HFFc6 (cell line): ENCODE results near the gene UNC80. TPM values are rescaled to one million over a fixed set of nuclear protein-coding genes. Genes with fewer than 3 reads are reported as not detected.

Experiments
- DNase-seq: peaks from one replicate; pipeline ENCODE4 v3.0.0-alpha.2; 2018
- H3K27ac Mint-ChIP-seq: 2 replicates; pipeline ENCODE4 v1.8.0; 2020; ENCODE audit warnings: mild to moderate bottlenecking, mixed read lengths
- H3K27me3 Mint-ChIP-seq: 2 replicates; pipeline ENCODE4 v1.8.0; 2021; ENCODE audit warnings: mild to moderate bottlenecking, moderate library complexity, mixed read lengths; ENCODE audit not compliant: insufficient read depth
- H3K36me3 Mint-ChIP-seq: 2 replicates; pipeline ENCODE4 v1.8.0; 2021; ENCODE audit warnings: low read depth, mixed read lengths
- H3K4me1 Mint-ChIP-seq: 2 replicates; pipeline ENCODE4 v1.8.0; 2020; ENCODE audit warnings: low read depth, mixed read lengths
- H3K4me3 Mint-ChIP-seq: 2 replicates; pipeline ENCODE4 v1.8.0; 2020; ENCODE audit warnings: mild to moderate bottlenecking, moderate library complexity, mixed read lengths
- H3K9me3 Mint-ChIP-seq: 2 replicates; pipeline ENCODE4 v1.8.0; 2020; ENCODE audit warnings: mild to moderate bottlenecking, mixed read lengths
- total RNA-seq, 6 experiments: library from RNA; stranded (reverse); fragmentation: NEBNext Ultra II Directional; extraction: Animal tissue kit (Norgen Biotek cat#: 25700); gene quantifications; 2 replicates in 1 of 6; 3 replicates in 5 of 6; pipeline ENCODE4 v1.2.3, GENCODE V29; 2021
- TF ChIP-seq, protein P1 (sequence below): fragments of 200-600 bp; sonication (generic); IDR thresholded peaks from 2 replicates; pipeline ENCODE4 v1.5.0; 2021; ENCODE audit warnings: antibody characterized with exemption, mild to moderate bottlenecking

The UNC80 gene
- total RNA-seq, 6 experiments from 2014 or later = not detected

DNA sequence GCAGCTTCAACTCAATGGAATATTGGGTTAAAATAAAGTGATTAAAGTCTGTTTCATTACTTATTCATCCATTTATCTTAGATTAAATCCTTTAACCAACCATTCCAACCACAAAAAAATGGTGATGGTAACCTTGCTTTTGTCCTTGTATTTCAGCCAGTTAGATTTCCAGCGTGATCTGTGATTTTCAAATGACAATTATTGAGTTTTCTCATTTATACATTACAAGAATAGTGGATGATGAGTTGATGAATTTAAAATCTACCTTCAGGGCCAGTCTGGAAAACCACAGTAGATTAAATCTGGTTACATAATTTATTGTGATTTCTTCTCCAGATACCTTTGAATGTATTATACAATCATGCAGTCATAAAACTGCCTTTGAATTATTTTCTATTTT lies 29.7 kb upstream of the UNC80 start:
- Mint-ChIP-seq H3K36me3 (no peaks in the 10 kb centered on the region), H3K9me3 (peaks cover 8% of the 10 kb centered on the region; the same call in 1 of the 2 replicates), H3K27me3 (peaks cover 2% of the 10 kb centered on the region), H3K4me1 (no peaks in the 10 kb centered on the region), H3K27ac (no peak overlapping the region), H3K4me3 (no peak overlapping the region)
- no peak for DNase-seq
- TF ChIP-seq, protein P1, sequence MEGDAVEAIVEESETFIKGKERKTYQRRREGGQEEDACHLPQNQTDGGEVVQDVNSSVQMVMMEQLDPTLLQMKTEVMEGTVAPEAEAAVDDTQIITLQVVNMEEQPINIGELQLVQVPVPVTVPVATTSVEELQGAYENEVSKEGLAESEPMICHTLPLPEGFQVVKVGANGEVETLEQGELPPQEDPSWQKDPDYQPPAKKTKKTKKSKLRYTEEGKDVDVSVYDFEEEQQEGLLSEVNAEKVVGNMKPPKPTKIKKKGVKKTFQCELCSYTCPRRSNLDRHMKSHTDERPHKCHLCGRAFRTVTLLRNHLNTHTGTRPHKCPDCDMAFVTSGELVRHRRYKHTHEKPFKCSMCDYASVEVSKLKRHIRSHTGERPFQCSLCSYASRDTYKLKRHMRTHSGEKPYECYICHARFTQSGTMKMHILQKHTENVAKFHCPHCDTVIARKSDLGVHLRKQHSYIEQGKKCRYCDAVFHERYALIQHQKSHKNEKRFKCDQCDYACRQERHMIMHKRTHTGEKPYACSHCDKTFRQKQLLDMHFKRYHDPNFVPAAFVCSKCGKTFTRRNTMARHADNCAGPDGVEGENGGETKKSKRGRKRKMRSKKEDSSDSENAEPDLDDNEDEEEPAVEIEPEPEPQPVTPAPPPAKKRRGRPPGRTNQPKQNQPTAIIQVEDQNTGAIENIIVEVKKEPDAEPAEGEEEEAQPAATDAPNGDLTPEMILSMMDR = no peak

DNA sequence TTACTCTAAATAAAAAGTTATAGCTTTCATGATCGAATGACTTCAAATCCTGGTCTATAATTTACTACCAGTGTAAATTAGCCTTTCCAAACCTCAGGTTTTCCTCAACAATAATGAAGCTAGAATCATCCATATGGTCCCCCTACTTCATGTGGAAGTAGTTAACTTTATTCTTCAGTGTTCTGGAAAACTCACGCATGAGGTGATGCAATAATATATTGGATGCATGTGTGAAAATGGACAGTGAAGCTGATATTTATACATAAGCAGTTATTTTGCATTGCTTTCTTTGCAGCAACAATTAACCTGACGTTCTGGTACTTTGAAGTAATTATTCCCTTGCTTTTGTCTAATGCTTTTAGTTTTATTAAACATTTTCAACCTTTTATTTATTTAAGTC lies 18.6 kb upstream of the UNC80 start:
- TF ChIP-seq, protein P1 = no peak
- Mint-ChIP-seq H3K27me3 (no peaks in the 10 kb centered on the region; the same call in none of the 2 replicates), H3K9me3 (peaks cover 4% of the 10 kb centered on the region), H3K4me3 (no peak overlapping the region), H3K36me3 (no peaks in the 10 kb centered on the region), H3K27ac (no peak overlapping the region), H3K4me1 (no peaks in the 10 kb centered on the region)
- DNase-seq = no peak

GRCh38 chr2:209757163-209757562 lies 14.5 kb upstream of the UNC80 start:
- Mint-ChIP-seq H3K4me3 (no peak overlapping the region), H3K4me1 (no peaks in the 10 kb centered on the region), H3K27me3 (no peaks in the 10 kb centered on the region; the same call in none of the 2 replicates), H3K9me3 (peaks cover 14% of the 10 kb centered on the region), H3K27ac (no peak overlapping the region), H3K36me3 (no peaks in the 10 kb centered on the region)
- TF ChIP-seq, protein P1 = no peak
- no peak for DNase-seq

DNA sequence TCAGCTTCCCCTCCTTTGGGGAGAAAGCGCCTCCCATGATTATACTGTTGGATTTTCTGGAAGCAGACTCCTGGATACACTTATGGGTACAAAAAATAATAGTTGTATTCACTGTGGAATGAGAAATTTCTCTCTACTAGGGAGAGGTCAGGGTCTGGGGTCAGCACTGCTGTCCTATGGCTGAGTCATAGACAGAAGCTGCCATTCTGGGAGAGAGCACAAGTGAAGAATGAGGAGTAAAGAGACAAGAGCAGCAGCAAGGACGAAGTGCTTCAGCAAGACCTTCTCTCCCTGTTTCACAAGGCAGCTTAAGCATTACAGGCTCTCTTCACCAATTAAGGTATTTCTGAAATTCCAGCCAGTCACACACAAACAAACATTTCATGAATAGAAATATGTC lies 10.1 kb upstream of the UNC80 start:
- H3K27me3 Mint-ChIP-seq = peaks cover 2% of the 10 kb centered on the region
- peaks cover 11% of the 10 kb centered on the region; the same call in 1 of the 2 replicates for H3K9me3 Mint-ChIP-seq
- no peak overlapping the region for H3K27ac Mint-ChIP-seq
- H3K4me1 Mint-ChIP-seq = no peaks in the 10 kb centered on the region
- no peaks in the 10 kb centered on the region for H3K36me3 Mint-ChIP-seq
- TF ChIP-seq, protein P1 = no peak
- H3K4me3 Mint-ChIP-seq = no peak overlapping the region
- no peak for DNase-seq

DNA sequence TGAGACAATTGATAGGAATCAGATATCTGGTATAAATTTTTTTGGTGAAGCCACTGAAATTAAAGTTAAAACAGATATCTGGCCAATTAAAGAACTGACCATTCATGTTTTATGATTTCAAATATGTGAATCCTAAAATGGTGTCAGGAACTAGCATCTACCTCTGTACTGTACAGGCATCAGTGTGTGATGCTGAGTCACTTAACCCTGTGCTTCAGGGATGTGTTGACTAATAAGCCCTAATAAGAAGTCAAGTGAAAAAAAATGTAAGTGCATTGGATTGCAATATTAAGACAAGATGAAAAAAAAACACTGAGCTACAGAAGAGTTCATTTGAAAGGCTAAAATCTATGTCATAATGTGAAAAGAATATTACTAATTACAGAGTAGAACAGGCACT lies 9.1 kb upstream of the UNC80 start:
- Mint-ChIP-seq H3K27ac (no peak overlapping the region), H3K27me3 (peaks cover 2% of the 10 kb centered on the region), H3K36me3 (no peaks in the 10 kb centered on the region), H3K9me3 (peaks cover 11% of the 10 kb centered on the region; the same call in 1 of the 2 replicates), H3K4me1 (no peaks in the 10 kb centered on the region), H3K4me3 (no peak overlapping the region)
- TF ChIP-seq, protein P1 = no peak
- DNase-seq = no peak

DNA sequence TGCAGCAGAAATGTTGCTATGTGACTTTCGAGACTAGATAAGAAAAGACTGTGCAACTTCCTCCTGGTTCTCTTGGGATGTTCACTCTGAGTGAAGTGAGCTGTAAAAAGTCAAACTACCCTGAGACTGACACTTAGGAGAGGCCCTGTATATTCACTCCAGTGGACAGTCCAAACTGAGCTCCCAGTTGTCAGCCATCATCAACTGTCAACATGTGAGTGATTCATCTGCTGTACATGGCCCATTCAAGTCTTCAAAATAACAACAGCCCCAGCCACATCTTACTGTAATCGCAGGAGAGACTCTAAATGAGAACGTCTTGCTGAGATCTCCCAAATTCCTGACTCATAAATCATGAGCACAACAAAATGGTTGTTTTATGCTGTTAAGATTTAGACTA lies 8.5 kb upstream of the UNC80 start:
- H3K9me3 Mint-ChIP-seq = peaks cover 11% of the 10 kb centered on the region; the same call in 1 of the 2 replicates
- H3K4me1 Mint-ChIP-seq = no peaks in the 10 kb centered on the region
- DNase-seq = no peak
- no peak overlapping the region for H3K27ac Mint-ChIP-seq
- TF ChIP-seq, protein P1 = no peak
- H3K27me3 Mint-ChIP-seq = peaks cover 2% of the 10 kb centered on the region; the same call in 1 of the 2 replicates
- no peaks in the 10 kb centered on the region for H3K36me3 Mint-ChIP-seq
- no peak overlapping the region for H3K4me3 Mint-ChIP-seq
